ENCODE results near the gene SSR3. TPM values are rescaled to one million over a fixed set of nuclear protein-coding genes. Genes with fewer than 3 reads are reported as not detected.

SSR3 gene
- total and polyA plus RNA-seq, 2 donors (not counting 1 experiment from before 2014, with no cell fraction given): 159 to 355 TPM

GRCh38 chr3:156509189-156510174 is 45.4 kb downstream of the SSR3 start:
- Histone ChIP-seq H3K4me3 (replicated peaks in 1 of 4; ENCODE audit: control extremely low read depth in 1 of 4, insufficient read depth in 1 of 4, low read depth in 3 of 4, low read length in 4 of 4) (no peak overlapping the region), H3K27ac (ENCODE audit: insufficient read depth, low read length) (no peak overlapping the region), H2AFZ (ENCODE audit: low read length) (no peak overlapping the region), H3K9me3 (ENCODE audit: control insufficient read depth, insufficient read depth, low read depth, low read length) (no peaks in the 10 kb centered on the region), H3K36me3 (ENCODE audit: control insufficient read depth, insufficient read depth, low read length) (no peaks in the 10 kb centered on the region), H3K79me2 (ENCODE audit: control insufficient read depth, insufficient read depth, low read length) (no peaks in the 10 kb centered on the region), H4K20me1 (ENCODE audit: control insufficient read depth, extremely low read depth, insufficient read depth, low read length) (no peaks in the 10 kb centered on the region), H3K9ac (ENCODE audit: insufficient read depth, low read length) (no peak overlapping the region), H3K4me2 (ENCODE audit: extremely low read depth, insufficient read depth, low read length) (no peak overlapping the region), H3K4me1 (ENCODE audit: control insufficient read depth, extremely low read depth, insufficient read depth, low read length) (no peaks in the 10 kb centered on the region), H3K27me3 (ENCODE audit: control insufficient read depth, insufficient read depth, low read length) (no peaks in the 10 kb centered on the region)
- DNase-seq (ENCODE audit: low read depth in 2 of 2): peak; percentile 54 to 76
- no peak for TF ChIP-seq EZH2 (IDR thresholded peaks at IDR 0.05; ENCODE audit: low read length, missing control alignments)
- TF ChIP-seq CTCF (conservative IDR thresholded peaks at IDR 0.05 in 1 of 2, IDR thresholded peaks at IDR 0.05 in 1 of 2; ENCODE audit: low read depth in 1 of 2, low read length in 2 of 2): peak; percentile 26 to 50

- H2AFZ ChIP-seq (ENCODE audit: low read length): no peak overlapping the region
- no peaks in the 10 kb centered on the region for H3K36me3 ChIP-seq (ENCODE audit: control insufficient read depth, insufficient read depth, low read length)
- no peak for TF ChIP-seq EZH2 (IDR thresholded peaks at IDR 0.05; ENCODE audit: low read length, missing control alignments)
- TF ChIP-seq CTCF (conservative IDR thresholded peaks at IDR 0.05 in 1 of 2, IDR thresholded peaks at IDR 0.05 in 1 of 2; ENCODE audit: low read depth in 1 of 2, low read length in 2 of 2): no peak
- H3K4me2 ChIP-seq (ENCODE audit: extremely low read depth, insufficient read depth, low read length): no peak overlapping the region
- H4K20me1 ChIP-seq (ENCODE audit: control insufficient read depth, extremely low read depth, insufficient read depth, low read length): no peaks in the 10 kb centered on the region
- no peaks in the 10 kb centered on the region for H3K4me1 ChIP-seq (ENCODE audit: control insufficient read depth, extremely low read depth, insufficient read depth, low read length)
- H3K4me3 ChIP-seq (replicated peaks in 1 of 4; ENCODE audit: control extremely low read depth in 1 of 4, insufficient read depth in 1 of 4, low read depth in 3 of 4, low read length in 4 of 4): no peak overlapping the region
- peak in 1 of 2 donors; percentile 36 for DNase-seq (ENCODE audit: low read depth in 2 of 2)
- H3K9me3 ChIP-seq (ENCODE audit: control insufficient read depth, insufficient read depth, low read depth, low read length): no peaks in the 10 kb centered on the region
- H3K27me3 ChIP-seq (ENCODE audit: control insufficient read depth, insufficient read depth, low read length): no peaks in the 10 kb centered on the region
- H3K27ac ChIP-seq (ENCODE audit: insufficient read depth, low read length): no peak overlapping the region
- H3K9ac ChIP-seq (ENCODE audit: insufficient read depth, low read length): no peak overlapping the region
- no peaks in the 10 kb centered on the region for H3K79me2 ChIP-seq (ENCODE audit: control insufficient read depth, insufficient read depth, low read length)
Measured at GRCh38 chr3:156507285-156507684, 47.6 kb downstream of the SSR3 start.

GRCh38 chr3:156498307-156498706 is 56.6 kb downstream of the SSR3 start:
- Histone ChIP-seq H2AFZ (ENCODE audit: low read length) (no peak overlapping the region), H3K9me3 (ENCODE audit: control insufficient read depth, insufficient read depth, low read depth, low read length) (no peaks in the 10 kb centered on the region), H3K4me1 (ENCODE audit: control insufficient read depth, extremely low read depth, insufficient read depth, low read length) (no peaks in the 10 kb centered on the region), H3K79me2 (ENCODE audit: control insufficient read depth, insufficient read depth, low read length) (no peaks in the 10 kb centered on the region), H4K20me1 (ENCODE audit: control insufficient read depth, extremely low read depth, insufficient read depth, low read length) (no peaks in the 10 kb centered on the region), H3K9ac (ENCODE audit: insufficient read depth, low read length) (no peak overlapping the region), H3K4me2 (ENCODE audit: extremely low read depth, insufficient read depth, low read length) (no peak overlapping the region), H3K36me3 (ENCODE audit: control insufficient read depth, insufficient read depth, low read length) (no peaks in the 10 kb centered on the region), H3K27me3 (ENCODE audit: control insufficient read depth, insufficient read depth, low read length) (no peaks in the 10 kb centered on the region), H3K4me3 (replicated peaks in 1 of 4; ENCODE audit: control extremely low read depth in 1 of 4, insufficient read depth in 1 of 4, low read depth in 3 of 4, low read length in 4 of 4) (no peak overlapping the region), H3K27ac (ENCODE audit: insufficient read depth, low read length) (no peak overlapping the region)
- TF ChIP-seq EZH2 (IDR thresholded peaks at IDR 0.05; ENCODE audit: low read length, missing control alignments) (no peak), CTCF (conservative IDR thresholded peaks at IDR 0.05 in 1 of 2, IDR thresholded peaks at IDR 0.05 in 1 of 2; ENCODE audit: low read depth in 1 of 2, low read length in 2 of 2) (no peak)
- no peak for DNase-seq (ENCODE audit: low read depth in 2 of 2)
